Embryonic facial prominence (tissue), 1 donor: ENCODE results near the gene MYO1A.
A peak's percentile ranks its signal among the peaks of the same experiment; 100 is the strongest.

Source experiments
- DNase-seq: peaks from one replicate; pipeline ENCODE4 v3.0.0-alpha.2; 2016; ENCODE audit errors: extremely low spot score

Gene MYO1A

DNA sequence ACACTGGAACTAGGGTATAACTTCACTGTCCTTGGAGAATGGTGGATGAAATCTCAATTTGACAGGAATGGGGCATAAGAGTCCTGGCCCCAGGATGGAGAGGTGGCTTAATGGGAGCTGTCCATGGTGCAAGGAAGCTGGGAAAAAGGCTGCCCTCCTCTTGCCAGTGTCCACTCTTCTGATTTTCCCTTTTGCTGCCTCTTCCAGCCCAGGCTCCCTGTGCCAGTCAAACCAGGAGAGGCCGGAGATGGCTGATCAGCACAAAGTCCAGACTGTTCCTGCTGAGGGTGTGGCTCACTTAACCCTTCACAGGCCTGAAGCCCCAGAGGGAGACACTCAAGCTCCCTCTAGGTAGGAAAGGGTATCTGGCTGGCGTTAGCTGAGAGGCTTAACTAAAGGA, at the start of gene MYO1A:
MYO1A (minus strand) TSS at position 240 of the 400 bp plus-strand sequence. CDS start 1,806 bp downstream, outside the sequence.
- no peak for DNase-seq

DNA sequence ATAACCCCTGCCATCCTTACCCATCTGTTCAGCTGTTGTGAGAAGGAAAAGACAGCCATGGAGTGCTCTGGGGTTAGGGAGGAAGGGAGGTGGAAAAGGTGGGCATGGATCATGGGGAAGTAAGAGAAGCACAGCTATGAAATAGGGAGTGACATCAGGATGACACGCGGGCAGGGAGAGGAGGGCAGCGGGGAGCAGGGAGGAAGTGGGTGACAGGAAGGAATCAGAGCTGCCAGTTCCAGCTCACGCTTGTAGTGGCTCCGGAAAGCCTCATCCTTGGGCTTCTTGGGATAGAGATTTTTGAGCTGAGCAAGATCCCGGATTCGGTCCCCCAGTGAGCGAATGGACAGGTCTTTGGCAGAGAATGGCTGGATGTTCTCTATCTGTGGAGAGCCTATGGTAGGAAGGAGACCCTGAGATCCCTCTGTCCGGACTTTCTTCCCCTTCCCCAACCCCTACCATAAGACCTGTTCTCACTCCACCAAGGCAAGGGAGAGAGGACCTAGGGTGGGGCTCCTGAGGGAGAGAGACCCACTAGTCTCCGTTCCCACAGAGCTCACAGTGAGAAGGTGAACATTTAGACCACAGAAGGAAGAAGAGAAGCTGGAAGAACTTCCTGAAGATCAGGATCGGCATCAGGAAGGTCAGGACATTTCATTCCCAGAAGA, 49.3 kb upstream of the MYO1A start:
- DNase-seq: no peak

DNA sequence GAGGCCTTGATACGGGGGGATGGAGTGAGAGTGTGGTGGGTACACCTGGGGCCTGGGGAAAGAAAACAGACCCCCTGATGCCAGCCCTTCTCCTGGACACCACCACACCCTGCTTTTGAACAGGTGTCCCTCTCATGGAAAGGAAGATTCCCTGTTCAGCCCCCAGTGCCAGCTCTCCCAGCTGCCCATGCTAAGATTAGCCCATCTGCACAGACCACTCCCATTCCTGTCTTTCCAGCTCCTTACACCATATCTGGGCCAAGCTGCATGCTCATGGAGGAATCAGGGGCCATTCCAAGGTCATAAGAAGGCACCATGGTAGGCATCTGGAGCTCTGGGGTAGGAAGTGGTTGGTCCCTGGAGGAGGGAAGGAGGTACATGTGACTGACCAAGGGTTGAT, 48.6 kb upstream of the MYO1A start:
- DNase-seq: no peak

DNA sequence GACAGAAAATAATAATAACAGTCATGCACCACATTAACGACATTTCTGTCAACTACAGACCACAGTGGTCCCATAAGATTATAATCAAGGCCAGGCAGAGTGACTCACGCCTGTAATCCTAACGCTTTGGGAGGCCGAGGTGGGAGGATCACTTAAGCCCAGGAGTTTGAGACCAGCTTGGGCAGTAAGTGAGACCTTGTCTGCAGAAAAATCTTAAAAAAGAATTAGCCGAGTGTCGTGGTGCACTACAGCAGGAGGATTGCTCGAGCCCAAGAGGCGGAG, 47.6 kb upstream of the MYO1A start:
- no peak for DNase-seq

DNA sequence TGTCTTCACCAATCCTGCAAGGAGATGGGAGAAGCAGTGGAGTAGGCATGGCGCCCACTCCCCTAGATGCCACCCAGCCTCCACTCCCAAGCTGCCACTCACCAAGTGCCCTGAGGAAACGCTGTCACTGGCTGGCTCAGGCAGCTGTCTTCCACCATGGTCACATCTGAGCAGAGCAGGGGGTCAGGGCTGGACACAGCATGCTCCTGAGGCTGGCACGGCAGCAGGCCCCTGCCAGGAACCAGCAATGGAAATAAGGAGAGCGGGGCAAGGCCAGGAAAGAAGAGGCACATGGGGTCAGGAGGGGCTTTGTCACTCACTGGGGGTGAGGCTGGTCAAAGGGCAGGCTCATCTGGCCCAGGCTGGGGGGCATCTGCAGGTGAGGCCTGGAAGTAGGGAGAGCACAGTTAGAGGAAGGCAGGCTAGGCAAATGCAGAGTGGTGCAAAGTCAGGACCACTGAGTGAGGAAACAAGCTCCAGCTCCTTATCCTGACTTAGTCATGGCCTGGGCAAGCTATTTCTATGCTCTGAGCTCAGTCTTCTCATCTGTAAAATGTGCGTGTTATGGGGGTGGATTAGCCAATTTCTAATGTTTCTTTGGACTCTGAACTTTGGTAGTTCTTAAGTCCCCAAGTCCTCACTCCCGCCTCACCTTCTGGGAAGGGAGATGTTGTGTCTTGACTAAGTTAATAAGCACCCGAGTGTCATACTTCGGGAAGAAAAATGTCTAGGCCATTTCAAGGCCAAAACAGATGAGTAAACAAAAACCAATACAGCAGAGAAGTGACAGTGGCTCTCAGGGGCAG, 47.0 kb upstream of the MYO1A start:
- no peak for DNase-seq

DNA sequence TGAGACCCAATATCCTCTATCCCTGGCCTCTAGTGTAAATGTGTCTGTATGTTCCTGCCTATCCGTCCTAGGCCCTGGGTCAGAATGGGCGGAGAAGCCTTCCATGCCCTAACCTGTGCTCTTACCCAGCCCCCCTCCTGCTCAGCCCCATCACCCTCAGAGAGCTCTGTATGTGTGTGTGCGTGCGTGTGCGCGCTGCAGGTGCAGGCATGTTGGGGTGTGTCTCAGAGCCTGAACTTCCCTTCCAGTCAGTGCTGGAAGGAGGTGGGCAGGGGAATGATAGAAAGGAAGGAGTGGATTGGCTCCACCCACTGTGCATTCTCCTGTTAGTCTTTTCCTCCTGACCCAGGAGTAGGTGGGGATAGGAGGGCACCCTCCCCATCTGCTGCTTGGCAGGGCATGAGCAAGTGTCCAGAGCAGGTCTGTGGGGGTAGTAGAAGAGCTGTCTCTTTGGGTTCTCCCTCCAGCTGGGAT, 46.2 kb upstream of the MYO1A start:
- DNase-seq: no peak

DNA sequence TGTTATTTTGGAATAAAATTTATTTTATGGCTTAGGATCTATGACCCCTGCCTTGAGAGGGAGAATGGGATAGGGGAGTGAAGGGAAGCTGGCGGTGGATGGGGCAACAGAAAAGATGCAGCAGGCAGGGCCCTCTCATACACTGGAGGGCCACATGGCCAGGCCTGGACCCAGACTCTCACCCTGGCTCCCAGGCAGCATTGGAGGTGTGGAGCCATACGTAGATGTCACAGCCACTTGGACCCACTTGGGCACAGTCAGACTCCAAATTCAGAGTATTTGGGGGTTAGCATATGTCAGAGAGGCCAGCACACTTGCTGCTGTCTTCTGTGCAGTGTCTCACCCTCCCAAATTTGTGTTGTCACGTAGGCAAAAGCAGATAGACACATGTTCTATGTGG, 45.5 kb upstream of the MYO1A start:
- DNase-seq: no peak

DNA sequence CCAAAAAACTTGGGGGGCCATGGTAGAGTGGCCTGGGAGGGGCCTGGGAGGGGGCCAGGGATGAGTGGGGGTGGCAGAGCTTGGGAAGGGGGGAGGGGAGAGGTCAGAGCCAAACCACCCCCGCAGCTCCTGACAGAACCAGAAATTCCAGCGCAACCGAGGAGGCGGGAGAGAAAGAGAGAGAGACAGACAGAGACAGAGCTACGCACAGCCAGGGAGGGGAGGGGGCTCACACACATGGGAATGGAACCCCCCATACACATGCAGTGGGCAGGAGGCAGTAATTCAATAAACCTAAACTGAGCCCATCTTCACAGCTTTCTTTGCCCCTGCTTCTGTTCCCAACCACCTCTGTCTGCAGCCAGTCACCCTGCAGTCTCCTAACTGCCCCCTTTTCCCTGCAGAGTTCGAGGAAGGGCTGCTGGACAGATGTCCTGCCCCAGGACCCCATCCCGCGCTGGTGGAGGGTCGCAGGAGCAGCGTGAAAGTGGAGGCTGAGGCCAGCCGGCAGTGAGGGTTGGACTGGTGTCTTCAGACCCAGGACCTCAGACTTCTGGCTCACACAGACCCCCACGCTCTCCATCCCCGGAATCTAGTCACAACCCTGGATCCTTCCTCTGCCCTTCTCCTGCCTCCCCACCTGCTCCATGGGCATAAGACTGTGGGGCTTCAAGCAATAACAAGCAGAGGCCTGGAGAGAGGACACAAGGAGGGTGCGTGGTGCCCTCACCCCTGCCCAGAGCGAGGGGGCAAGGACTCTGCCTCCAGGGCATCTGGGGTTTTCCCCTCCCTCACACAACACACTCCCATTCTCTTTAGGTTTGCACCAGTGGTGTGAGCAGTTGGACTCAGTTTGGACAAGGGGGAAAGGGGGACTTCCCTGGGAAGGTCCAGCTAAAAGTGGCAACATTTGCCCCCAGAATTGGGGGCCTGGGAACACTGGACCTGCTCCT, 44.6 kb upstream of the MYO1A start:
- DNase-seq: no peak

DNA sequence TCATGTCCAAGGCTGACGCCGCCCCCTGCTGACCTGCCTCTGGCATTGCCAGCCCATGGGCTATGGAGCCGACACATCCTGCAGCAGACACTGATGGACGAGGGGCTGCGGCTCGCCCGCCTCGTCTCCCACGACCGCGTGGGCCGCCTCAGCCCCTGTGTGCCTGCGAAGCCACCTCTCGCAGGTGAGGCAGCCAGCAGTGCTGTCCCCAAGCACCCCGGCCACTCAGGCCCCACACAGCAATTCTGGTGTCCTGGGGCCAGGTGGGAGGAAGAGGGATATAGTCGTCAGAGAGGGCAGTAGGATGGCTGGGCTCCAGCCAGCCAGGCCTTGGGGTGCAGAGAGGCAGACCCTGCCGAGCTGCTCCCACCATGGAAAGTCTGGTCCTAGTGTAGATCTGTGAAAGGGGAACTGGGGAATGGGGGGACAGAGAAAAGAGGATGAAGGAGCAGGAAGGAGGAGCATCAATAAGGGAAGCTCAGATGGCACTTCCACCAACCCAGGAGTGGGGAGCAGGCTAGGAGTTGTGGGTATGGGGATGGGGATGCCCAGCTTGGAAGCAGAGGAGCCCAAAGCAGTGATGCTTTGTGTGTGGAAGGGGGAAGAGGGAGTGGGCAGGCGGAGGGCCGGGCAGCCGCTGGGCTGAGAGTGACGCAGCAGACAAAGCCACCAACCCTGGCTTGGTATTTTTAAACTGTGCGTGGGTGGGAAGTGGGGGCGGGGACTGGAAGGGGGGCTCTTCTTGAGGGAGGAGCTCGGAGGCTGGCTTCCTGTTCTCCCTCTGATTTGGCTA, 43.7 kb upstream of the MYO1A start:
- DNase-seq: peak; percentile 68

DNA sequence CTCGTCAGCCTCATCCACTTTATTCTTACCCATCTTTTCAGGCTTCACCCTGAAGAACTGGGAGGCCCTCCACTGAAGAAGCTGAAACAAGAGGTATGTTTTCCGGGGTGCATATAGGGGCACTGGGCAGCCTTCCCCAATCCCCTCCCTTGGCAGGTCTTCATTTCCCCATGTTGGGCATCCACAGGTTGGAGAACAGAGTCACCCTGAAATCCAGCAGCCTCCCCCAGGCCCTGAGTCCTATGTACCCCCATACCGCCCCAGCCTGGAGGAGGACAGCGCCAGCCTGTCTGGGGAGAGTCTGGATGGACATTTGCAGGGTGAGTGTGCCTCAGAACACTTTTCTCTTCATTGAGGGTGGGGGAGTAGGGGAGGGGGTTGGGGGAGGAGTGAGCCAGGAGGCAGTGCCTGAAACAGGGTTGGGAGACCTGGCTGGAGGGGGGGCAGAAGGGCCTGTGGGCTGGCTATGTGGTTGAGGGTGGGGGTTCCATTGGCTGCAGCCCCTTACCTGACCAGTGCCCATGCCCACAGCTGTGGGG, 43.0 kb upstream of the MYO1A start:
- no peak for DNase-seq

DNA sequence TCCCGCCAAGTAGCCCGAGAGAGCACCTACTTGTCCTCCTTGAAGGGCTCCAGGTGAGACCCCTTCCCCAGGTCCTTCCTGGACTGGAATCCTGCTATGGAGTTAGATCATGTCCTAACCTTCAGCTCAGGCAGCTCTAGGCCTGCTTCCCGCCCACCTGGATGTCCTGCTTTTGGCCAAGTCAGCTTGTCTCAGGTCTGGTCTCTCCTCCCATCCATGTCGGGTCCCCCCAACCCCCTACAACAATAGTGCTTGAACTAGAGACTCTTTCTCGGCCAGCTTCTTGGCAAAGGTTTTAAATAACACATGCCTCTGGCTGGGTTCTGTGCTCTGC, 42.6 kb upstream of the MYO1A start:
- DNase-seq: no peak

DNA sequence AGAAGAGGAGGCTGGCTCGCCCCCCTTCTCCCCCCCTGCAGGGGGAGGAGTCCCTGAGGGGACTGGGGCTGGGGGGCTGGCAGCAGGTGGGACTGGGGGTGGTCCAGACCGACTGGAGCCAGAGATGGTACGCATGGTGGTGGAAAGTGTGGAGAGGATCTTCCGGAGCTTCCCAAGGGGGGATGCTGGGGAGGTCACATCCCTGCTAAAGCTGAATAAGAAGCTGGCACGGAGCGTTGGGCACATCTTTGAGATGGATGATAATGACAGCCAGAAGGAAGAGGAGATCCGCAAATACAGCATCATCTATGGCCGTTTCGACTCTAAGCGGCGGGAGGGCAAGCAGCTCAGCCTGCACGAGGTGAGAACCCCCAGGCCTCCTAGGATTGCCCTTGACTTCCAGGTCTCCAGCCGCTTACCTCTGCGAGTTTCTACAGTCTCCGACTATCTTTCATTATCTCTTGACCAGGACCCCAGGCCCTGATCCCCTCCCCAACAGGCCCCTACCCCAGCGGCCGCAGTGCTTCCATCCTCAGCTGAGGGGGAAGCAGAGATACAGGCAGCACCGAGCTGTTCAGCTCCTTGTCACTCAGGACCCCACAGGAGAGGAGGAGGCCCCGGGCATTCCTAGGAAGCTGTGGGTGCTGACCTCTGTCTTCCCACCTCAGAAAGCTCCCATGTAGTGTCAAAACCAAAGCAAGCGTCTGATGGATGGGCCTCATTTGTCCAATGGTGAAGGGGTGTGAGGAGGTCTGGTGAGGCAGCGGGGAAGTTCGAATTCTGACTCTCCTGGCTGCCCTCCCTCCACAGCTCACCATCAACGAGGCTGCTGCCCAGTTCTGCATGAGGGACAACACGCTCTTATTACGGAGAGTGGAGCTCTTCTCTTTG, 42.0 kb upstream of the MYO1A start:
- no peak for DNase-seq

DNA sequence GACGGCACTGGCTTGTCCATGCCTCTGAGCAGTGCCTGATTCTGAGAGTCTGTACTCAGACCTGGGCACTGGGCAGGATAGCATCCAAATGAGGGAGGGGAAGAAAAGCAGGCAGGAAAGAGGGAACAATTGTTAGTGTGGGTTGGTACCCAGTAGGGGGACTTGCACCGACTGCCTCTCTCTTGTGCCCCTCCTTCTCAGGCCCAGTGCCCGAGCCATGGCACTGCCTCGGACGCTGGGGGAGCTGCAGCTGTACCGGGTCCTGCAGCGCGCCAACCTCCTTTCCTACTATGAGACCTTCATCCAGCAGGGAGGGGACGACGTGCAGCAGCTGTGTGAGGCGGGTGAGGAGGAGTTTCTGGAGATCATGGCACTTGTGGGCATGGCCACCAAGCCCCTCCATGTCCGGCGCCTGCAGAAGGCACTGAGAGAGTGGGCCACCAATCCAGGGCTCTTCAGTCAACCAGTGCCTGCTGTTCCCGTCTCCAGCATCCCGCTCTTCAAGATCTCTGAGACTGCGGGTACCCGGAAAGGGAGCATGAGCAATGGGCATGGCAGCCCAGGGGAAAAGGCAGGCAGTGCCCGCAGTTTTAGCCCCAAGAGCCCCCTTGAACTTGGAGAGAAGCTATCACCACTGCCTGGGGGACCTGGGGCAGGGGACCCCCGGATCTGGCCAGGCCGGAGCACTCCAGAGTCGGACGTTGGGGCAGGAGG, 41.2 kb upstream of the MYO1A start:
- peak; percentile 60 for DNase-seq

DNA sequence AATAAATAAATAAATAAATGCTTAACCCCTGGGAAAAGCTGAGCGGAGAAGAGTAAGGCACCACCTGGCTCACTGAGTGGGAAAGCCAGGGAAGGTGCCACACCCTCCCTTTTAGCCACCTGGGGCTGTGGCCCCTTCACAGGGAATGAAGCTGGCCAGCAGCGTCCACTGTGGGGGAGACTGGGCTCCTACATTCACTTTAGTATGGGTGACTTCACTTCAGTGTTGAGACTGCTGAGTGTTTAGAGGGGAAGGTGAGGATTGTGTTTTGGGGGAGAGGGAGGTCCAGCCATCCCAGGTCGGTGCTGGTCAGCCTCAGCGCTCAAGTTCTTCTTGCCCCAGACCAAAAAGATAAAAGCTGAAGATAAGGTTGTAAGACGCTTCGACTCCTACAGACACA, 40.6 kb upstream of the MYO1A start:
- DNase-seq: no peak

DNA sequence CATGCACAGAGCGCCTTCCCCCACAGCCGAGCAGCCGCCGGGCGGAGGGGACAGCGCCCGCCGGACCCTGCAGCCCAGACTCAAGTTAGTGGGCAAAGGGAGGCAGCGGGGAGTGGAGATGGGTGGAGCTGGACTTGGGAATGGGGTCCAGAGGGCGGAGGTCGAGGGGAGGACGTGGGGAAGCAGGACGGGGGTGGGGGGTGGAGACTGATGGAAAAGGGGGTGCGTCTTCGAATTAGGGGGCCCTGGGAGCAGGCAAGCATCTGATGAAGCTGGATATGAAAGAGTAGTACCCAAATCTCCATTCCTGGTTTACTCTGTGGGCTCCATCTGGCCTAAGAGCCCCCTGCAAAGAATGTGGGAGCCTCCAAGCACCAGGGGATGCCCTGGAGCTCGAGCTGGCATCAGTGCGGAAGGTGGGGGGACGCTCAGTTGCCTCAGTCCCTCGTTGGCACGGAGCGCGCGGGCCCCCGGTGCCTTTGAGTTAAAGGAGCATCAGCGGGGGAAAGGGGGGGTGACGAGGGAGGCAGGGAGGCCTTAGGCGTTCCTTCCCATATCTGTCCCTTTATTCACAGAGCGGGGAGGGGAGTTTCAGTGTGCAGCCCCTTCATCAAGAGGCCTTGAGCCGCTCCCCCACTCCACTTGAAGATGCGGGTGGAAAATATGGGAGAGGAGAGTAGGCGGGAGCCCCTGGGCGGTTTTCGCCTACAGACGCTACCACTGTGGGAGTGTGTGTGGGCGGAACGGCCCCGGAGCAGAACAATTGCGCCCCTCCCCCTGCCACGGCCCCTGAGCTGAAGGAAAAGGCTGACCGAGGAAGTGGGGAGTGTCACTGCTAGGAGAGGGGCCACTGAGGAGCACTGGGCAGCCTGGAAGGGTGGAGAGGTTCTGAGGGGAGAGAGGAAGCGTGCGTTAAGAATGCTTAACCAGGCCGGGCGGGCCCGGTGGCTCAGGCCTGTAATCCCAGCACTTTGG, 39.6 kb upstream of the MYO1A start:
- peak; percentile 5 for DNase-seq

DNA sequence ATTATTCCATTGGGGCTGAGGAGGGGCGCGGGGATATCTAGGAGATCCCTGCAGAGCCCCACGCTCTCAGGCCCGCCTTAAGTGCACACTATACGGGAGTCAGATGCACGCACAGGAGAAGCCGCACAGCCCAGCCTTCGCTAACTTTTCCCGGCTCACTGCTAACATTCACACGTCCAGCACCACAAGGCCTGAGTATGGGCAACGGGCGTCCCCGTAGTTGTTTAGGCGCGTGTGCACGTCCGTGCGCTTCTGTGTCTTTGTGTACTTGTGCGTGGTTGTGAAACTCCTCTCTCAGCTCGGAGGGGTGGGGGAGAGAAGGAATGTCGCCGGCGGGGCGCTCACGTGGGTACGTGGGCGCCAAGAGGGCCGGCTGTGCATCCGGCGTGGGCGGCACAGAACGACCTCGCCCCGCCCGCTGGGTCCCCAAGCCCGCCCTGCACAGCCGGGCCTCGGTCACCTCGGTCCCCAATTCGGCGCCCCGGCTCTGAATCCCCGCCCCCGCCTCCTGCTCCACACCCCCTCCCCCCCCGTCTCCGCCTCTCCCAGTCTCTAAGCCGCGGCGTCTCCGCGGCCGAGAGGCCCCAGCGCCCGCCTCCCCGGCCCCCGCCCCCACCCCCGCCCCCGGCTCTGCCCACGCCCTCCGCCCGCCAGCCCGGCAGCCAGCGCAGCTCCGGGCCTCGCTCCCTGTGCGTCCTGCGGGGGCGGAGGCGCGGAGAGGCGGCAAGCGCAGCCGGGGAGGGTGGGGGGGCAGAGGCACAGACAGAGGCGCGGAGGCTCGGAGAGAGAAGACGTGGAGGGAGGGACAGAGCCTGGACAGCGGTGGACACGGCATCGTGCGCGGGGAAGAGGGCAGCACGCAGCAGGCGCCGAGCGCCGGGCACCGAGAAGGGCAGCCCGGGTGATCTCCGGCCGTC, 38.7 kb upstream of the MYO1A start, which contains the start of gene NAB2:
NAB2 (plus strand) TSS at position 761 of the 917 bp plus-strand sequence. CDS start 158 bp downstream, outside the sequence.
- peak; percentile 90 for DNase-seq

DNA sequence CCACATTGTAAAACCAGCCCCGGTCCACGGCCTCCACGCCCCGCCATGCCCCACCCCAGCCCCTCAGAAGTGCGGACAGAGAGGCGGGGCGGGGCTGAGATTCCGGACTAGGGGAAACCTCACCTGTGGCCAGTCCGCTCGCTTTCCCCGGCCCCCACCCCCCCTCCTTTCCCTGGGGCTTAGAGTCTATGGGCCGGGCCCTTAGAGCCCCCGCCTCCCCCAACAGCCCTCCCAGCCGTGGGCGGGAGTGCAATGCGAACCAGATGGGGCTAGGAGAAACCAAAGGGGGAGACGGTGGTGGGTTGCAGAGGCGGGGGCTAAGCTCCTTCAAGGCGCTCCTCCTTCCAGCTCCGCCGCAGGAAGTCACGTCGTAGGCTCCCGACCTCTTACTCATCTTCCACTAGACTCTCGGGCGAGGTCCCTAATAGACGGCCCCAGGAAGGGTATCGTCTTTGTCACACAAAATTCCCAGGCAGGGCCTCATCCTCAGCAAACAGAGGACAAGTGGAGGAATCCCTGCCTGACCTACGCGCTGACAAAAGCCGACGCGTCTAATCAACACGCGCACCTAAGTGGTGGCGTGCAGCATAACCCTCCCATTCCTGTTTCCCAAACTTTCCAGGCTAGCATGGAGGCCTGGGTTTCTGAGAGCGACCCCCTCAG, 37.9 kb upstream of the MYO1A start:
- peak; percentile 98 for DNase-seq
